ENCODE measurements around the gene OR4D2. TPM values are rescaled to one million over a fixed set of nuclear protein-coding genes. Genes with fewer than 3 reads are reported as not detected.
A peak's percentile ranks its signal among the peaks of the same experiment; 100 is the strongest.
"Not testable (repeated sequence)": the region's sequence is repeated elsewhere in the genome, so short reads cannot be mapped to it uniquely, and the experiment has no call there.

The OR4D2 gene
- total RNA-seq, result not detected

DNA sequence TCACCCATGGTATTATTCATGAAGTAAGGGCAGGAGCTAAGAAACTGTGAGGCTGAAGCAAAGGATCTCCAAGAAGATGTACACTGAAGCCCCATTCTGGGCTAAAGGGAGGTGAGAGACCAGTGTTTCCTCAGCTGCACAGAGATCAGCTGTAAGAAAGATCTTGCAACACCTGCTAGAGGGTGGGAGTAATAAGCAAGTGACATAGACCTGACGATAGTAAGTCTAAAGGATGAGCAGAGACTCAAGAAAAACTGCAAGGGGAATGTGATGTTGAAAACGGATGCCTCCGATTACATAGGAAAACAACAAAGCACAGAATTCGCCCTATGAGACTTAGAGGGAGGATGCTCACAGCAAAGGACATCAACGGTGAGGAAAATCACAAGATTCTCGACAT is at the start of gene OR4D2:
Gene OR4D2 (plus strand): TSS at position 301 of the 400 bp plus-strand sequence. CDS start 2,674 bp downstream, outside the sequence.
- no peak for DNase-seq (ENCODE audit: low spot score)

DNA sequence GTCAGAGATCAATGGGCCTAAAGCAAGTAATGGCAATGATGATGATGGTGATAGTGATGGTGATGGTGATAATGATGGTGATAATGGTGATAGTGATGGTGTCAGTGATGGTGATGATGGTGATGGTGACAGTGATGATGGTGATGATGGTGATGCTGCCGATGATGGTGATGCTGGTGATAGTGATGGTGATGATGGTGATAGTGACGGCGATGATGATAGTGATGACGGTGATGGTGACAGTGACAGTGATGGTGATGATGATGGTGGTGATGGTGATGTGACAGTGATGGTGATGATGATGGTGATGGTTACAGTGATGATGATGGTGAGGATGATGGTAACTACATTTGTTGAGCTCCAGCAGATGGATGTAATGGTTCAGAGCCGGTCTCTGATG is 49.4 kb upstream of the OR4D2 start:
- no peak for DNase-seq (ENCODE audit: low spot score)

GRCh38 chr17:58119491-58119890 is 47.3 kb upstream of the OR4D2 start:
- no peak for DNase-seq (ENCODE audit: low spot score)

DNA sequence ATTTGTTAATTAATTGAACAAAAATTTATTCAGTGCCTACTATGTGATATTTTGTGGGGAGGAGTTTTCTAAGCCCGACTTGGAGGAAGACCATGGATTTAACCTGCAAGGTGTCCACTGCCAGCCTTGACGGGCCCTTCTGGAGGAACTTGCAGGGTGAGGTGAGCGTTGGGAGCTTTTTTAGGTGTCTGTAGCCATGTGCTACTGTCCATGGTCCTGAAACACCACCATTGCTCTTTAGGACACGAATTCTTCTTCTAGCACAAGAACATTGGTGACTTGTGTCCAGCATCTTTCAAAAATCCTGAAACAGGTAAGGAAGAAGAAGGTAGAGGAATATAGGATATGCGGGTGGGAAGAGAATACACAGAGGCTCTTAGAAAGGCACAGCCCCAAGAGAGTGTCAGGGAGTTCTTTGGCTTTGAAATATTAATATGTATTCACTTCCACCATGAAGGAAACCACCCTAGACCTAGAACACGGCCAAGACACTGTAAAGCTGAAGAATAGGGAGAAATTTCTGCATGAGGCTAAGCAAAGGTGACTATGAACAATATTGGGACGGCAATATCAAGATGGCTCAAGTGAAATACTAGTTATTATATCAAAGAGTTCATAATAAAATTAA is 46.5 kb upstream of the OR4D2 start:
- peak; percentile 67 for DNase-seq (ENCODE audit: low spot score)

- DNase-seq (ENCODE audit: low spot score), result no peak
These were observed 44.9 kb upstream of the OR4D2 start for GRCh38 chr17:58121925-58122324.

DNA sequence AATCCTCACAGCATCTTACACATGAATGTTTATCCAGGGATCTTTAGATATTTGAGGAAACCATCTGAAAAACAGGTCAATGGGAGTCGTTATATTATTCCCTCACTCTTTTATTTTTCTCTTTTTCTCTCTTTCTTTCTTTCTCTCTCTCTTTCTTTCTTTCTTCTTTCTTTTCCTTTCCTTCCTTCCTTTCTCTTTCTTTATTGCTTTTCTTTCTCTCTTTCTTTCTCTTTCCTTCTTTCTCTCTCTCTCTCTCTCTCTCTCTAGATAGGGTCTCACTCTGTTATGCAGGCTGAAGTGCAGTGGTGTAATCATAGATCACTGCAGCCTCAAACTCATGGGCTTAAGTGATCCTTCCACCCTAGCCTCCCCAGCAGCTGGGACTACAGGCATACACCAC is 38.9 kb upstream of the OR4D2 start:
- no peak for DNase-seq (ENCODE audit: low spot score)

- not testable (repeated sequence) for DNase-seq (ENCODE audit: low spot score)
These were observed 34.1 kb upstream of the OR4D2 start for GRCh38 chr17:58132697-58133096.

GRCh38 chr17:58136669-58137279 is 30.0 kb upstream of the OR4D2 start:
- DNase-seq (ENCODE audit: low spot score), result no peak

DNA sequence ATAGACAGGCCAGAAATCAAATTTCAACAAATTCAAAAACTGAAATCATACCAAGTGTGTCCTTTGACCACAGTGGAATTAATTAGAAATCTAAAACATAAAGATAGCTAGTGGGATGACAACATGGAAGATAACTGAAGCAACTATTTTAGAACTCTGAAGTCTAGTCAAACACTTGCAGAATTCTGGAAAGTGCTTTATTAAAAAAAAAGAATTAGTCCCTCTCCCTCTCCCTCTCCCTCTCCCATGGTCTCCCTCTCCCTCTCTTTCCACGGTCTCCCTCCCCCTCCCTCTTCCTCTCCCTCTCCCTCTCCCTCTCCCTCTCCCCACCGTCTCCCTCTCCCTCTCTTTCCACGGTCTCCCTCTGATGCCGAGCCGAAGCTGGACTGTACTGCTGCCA is 25.3 kb upstream of the OR4D2 start:
- DNase-seq (ENCODE audit: low spot score), result no peak

GRCh38 chr17:58143335-58143734 is 23.4 kb upstream of the OR4D2 start:
- not testable (repeated sequence) for DNase-seq (ENCODE audit: low spot score)

DNA sequence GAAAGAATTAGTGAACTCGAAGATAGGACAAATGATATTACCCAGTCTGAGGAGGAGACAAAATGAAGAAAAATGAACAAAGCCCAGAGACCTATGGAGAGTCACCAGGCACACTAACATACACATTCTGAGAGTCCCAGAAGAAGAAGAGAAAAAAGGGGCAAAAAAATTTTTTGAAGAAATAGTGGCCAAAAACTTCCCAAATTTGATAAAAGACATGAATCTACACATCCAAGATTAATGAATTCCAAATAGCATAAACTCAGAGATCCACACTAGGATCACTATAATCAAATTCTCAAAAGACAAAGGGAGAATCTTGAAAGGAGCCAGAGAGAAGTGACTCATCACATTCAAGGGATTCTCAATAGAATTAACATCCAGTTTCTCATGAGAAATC is 22.0 kb upstream of the OR4D2 start:
- DNase-seq (ENCODE audit: low spot score), result no peak

DNA sequence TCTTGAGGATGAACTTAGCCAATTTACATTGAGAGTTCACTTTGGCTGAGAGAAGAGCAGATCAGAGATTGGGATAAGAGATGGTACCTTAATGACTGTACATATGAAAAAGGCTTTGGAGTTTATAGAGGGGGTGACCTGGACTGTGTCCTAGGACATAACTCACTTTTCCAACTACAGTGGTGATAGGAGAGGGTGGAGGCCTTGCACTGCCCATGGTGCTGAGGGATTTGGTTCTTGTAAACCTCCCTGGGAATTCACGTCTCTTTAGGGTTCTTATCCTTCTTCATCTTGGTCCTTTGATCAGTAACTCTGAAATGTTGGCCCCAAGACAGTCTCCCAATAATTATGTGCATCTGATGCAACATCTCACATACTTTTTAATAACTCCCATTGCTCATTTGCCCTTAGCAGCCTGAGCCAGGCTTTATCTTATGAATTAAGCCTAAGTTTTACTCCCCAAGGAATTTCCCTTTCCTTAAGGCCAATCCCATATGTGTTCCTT is 18.8 kb upstream of the OR4D2 start, which contains the start of gene OR4D1:
Gene OR4D1 (plus strand): TSS at position 455 of the 505 bp plus-strand sequence. CDS start 6,770 bp downstream, outside the sequence.
- no peak for DNase-seq (ENCODE audit: low spot score)

GRCh38 chr17:58148609-58149008 is 18.2 kb upstream of the OR4D2 start:
- no peak for DNase-seq (ENCODE audit: low spot score)

DNA sequence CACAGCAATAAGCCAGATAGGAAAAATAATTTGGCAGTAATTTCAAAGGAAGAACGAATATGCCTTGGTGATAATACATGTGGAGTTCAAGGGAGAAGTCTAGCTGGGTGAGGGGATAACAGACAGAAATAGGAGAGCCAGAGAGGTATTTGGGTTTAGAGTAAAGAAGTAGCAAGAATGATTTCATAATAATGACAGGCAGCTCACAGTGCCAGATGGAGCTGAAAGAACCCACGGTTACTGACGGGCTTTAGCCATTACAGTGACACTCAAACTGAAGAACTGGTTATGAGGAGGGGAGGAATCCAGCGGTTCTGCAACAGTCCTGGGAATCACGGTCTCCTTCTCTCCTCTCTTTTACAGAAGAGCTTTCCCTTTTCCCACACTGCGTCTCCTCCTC is 16.4 kb upstream of the OR4D2 start:
- DNase-seq (ENCODE audit: low spot score), result no peak

DNA sequence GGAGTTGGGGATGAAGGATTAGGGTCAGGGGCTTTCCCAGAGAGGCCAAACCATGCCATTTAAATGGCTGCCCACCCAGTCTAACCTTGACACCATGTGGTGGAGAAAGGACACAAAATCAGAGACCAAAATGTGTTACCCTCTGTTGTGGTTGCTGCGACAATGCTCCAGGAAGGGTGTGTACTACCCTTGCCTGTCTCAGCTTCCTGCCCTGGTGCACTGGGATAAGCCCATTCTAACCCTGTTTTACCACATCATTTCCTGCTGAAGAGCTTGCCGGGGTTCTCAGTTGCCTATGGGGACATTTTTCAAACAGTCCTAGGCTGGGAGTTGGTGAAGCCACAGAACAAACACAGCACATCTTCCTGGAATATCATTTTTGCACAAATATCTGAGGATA is 13.7 kb upstream of the OR4D2 start:
- DNase-seq (ENCODE audit: low spot score), result no peak

DNA sequence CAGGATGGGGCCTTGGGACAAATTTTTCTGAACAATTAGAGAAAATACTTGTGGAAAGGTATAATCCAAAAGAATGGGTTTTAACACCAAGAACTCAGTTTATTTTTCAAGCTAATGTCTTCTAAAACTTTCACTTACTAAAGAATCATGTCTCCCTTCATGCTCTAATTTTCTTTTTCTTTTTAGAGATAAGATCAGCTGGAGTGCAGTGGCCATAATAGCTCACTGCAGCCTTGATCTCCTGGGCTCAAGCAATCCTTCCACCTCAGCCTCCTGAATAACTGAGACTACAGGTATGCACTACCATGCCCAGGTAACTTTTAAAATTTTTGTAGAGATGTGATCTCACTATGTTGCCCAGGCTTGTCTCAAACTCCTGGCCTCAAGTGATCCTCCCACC is 13.1 kb upstream of the OR4D2 start:
- DNase-seq (ENCODE audit: low spot score), result no peak

DNA sequence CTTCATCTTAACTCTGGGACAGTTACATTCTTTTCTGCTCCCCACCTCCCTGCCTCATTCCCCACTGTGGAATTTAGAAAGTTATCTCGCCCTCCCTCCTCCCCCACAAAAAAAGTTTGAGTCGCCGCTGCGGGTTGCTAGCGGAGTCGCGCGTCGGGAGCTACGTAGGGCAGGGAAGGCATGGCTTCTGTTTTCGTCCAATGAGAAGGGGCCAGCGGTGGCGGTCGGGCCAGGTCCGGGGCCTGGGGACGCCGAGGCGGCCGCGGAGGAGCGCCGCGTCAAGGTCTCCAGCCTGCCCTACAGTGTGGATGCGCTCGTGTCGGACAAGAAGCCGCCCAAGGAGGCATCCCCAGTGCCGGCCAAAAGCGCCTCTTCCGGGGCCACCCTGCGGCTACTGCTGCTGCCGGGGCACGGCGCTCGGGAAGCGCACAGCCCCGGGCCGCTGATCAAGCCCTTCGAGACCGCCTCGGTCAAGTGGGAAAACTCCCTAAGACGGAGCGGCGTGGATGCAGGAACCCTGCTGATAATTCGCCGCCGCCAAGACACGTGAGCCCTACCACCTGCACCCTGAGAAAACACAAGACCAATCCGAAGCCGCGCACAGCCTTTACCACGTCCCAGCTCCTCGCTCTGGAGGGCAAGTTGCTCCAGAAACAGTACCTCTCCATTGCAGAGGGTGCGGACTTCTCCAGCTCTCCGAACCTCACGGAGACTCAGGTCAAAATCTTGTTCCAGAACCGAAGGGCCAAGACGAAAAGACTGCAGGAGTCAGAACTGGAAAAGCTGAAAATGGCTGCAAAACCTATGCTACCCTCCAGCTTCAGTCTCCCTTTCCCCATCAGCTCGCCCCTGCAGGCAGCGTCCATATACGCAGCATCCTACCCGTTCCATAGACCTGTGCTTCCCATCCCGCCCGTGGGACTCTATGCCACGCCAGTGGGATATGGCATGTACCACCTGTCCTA is 9.7 kb upstream of the OR4D2 start:
- no peak for DNase-seq (ENCODE audit: low spot score)

- DNase-seq (ENCODE audit: low spot score), result no peak
These were observed 8.6 kb upstream of the OR4D2 start for GRCh38 chr17:58158181-58158580.

DNA sequence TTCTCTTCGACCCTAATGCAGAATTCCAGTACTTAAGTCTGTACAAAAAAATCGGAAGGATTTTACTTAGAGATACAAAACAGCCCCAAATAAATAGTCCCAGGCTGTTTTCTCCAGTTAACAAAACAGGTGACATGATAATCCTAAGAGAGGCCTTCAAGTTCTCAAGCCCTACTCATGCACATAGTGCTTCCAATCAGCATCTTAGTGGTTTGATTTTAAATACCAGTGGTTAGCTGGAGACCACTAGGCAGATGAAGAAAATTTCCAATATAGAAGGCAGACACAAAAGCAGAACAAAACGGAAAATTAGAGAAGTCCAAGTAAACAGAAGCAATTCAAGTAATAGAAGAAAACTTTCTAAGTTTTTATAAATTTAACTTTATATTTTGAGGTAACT is 5.2 kb upstream of the OR4D2 start:
- DNase-seq (ENCODE audit: low spot score), result no peak

GRCh38 chr17:58165981-58166380 is 801 bp upstream of the OR4D2 start:
- no peak for DNase-seq (ENCODE audit: low spot score)

GRCh38 chr17:58170622-58171021 is 3.8 kb downstream of the OR4D2 start:
- no peak for DNase-seq (ENCODE audit: low spot score)

GRCh38 chr17:58172369-58173071 is 5.7 kb downstream of the OR4D2 start:
- no peak for DNase-seq (ENCODE audit: low spot score)
